Neural cell (in vitro differentiated cells): ENCODE results near the gene EXOC1. TPM values are rescaled to one million over a fixed set of nuclear protein-coding genes. Genes with fewer than 3 reads are reported as not detected.

ENCODE experiments used
- H2AFZ ChIP-seq: fragments of 200-600, 300-800 bp; sonication (generic), shearing (Covaris generic); 2 replicates; pipeline ENCODE4 v1.6.0; 2014; ENCODE audit warnings: low read depth, mild to moderate bottlenecking, antibody characterized with exemption, low read length, moderate library complexity
- H3F3A ChIP-seq: fragments of 200-600 bp; shearing (Covaris generic); 2 replicates; pipeline ENCODE4 v1.6.1; 2016; ENCODE audit warnings: mild to moderate bottlenecking, moderate library complexity, mixed read lengths, antibody characterized with exemption, low read length; ENCODE audit not compliant: insufficient read depth, poor library complexity, severe bottlenecking
- H3K27ac ChIP-seq: fragments of 200-600, 300-800 bp; sonication (generic), shearing (Covaris generic); 2 replicates; pipeline ENCODE4 v1.5.1; 2014; ENCODE audit warnings: mild to moderate bottlenecking, low read length, moderate library complexity
- H3K27me3 ChIP-seq: fragments of 300-800, 200-600 bp; sonication (generic), shearing (Covaris generic); 2 replicates; pipeline ENCODE4 v1.6.0; 2014; ENCODE audit warnings: mild to moderate bottlenecking, low read depth, low read length, moderate library complexity; ENCODE audit not compliant: insufficient read depth
- H3K36me3 ChIP-seq: fragments of 300-800, 200-600 bp; sonication (generic), shearing (Covaris generic); 2 replicates; pipeline ENCODE4 v1.5.1; 2014; ENCODE audit warnings: mild to moderate bottlenecking, antibody characterized with exemption, low read length, moderate library complexity; ENCODE audit not compliant: insufficient read depth
- H3K4me2 ChIP-seq: fragments of 300-800, 200-600 bp; sonication (generic), shearing (Covaris generic); 2 replicates; pipeline ENCODE4 v1.6.0; 2014; ENCODE audit warnings: mild to moderate bottlenecking, low read length
- H3K4me3 ChIP-seq: fragments of 300-800, 200-600 bp; sonication (generic), shearing (Covaris generic); 2 replicates; pipeline ENCODE4 v1.5.1; 2014; ENCODE audit warnings: mild to moderate bottlenecking, low read length, moderate library complexity
- H3K79me2 ChIP-seq: fragments of 200-600 bp; shearing (Covaris generic); replicated peaks from 2 replicates; pipeline ENCODE4 v1.6.0; 2014; ENCODE audit warnings: mild to moderate bottlenecking, low read length, moderate library complexity; ENCODE audit not compliant: insufficient read depth
- H3K9ac ChIP-seq: fragments of 300-800, 200-600 bp; sonication (generic), shearing (Covaris generic); 2 replicates; pipeline ENCODE4 v1.6.1; 2016; ENCODE audit warnings: mild to moderate bottlenecking, low read length, mixed read lengths
- H3K9me2 ChIP-seq: fragments of 200-600 bp; shearing (Covaris generic); 2 replicates; pipeline ENCODE4 v1.6.1; 2016; ENCODE audit warnings: mild to moderate bottlenecking, low read length, mixed read lengths; ENCODE audit not compliant: insufficient read depth
- H3K9me3 ChIP-seq: fragments of 200-600, 300-800 bp; sonication (generic), shearing (Covaris generic); 2 replicates; pipeline ENCODE4 v1.6.1; 2016; ENCODE audit warnings: mild to moderate bottlenecking, mixed run types, low read length, moderate library complexity, mixed read lengths
- H4K20me1 ChIP-seq: fragments of 200-600 bp; shearing (Covaris generic); 2 replicates; pipeline ENCODE4 v1.6.1; 2016; ENCODE audit warnings: mild to moderate bottlenecking, mixed run types; ENCODE audit not compliant: insufficient read depth
- EP300 ChIP-seq: fragments of 450-650 bp; conservative IDR thresholded peaks from 2 replicates; pipeline ENCODE4 v1.6.1; 2014; ENCODE audit warnings: antibody characterized with exemption, mild to moderate bottlenecking, moderate library complexity; ENCODE audit not compliant: poor library complexity, severe bottlenecking
- EZH2 ChIP-seq: fragments of 200-600, 300-800 bp; shearing (Covaris generic), sonication (generic); IDR thresholded peaks from 2 replicates; pipeline ENCODE4 v1.6.1; 2014; ENCODE audit warnings: antibody characterized with exemption, low read length, borderline replicate concordance, mild to moderate bottlenecking; ENCODE audit not compliant: insufficient read depth, poor library complexity, severe bottlenecking
- MXI1 ChIP-seq: fragments of 450-650 bp; conservative IDR thresholded peaks from 2 replicates; pipeline ENCODE4 v1.6.1; 2014; ENCODE audit warnings: antibody characterized with exemption, mild to moderate bottlenecking; ENCODE audit not compliant: poor library complexity, severe bottlenecking
- POLR2AphosphoS5 ChIP-seq: IDR thresholded peaks from 2 replicates; pipeline ENCODE4 v1.6.1; 2012
- RAD21 ChIP-seq: fragments of 450-650 bp; conservative IDR thresholded peaks from 2 replicates; pipeline ENCODE4 v1.6.1; 2014; ENCODE audit warnings: antibody characterized with exemption, mild to moderate bottlenecking, moderate library complexity
- SMC3 ChIP-seq: fragments of 450-650 bp; conservative IDR thresholded peaks from 2 replicates; pipeline ENCODE4 v1.6.1; 2014; ENCODE audit warnings: antibody characterized with exemption, mild to moderate bottlenecking, moderate library complexity; ENCODE audit not compliant: poor library complexity
- TAF1 ChIP-seq: IDR thresholded peaks from 2 replicates; pipeline ENCODE4 v1.6.1; 2012; ENCODE audit warnings: low read depth
- polyA plus RNA-seq: library from polyadenylated mRNA; depleted of rRNA; stranded (reverse); fragments of >200 nt; gene quantifications from 2 replicates; pipeline ENCODE4 v1.2.3, GENCODE V29; 2014
- TF ChIP-seq, protein P1 (sequence below): IDR thresholded peaks from 2 replicates; pipeline ENCODE4 v1.6.1; 2012; ENCODE audit warnings: borderline replicate concordance
- TF ChIP-seq, protein P2 (sequence below): fragments of 450-650 bp; IDR thresholded peaks from 2 replicates; pipeline ENCODE4 v1.5.1; 2014; ENCODE audit warnings: antibody characterized with exemption, mild to moderate bottlenecking, moderate library complexity; ENCODE audit not compliant: poor library complexity, severe bottlenecking

EXOC1 gene
- polyA plus RNA-seq, 1 donor from 2014 or later, result 106 TPM

DNA sequence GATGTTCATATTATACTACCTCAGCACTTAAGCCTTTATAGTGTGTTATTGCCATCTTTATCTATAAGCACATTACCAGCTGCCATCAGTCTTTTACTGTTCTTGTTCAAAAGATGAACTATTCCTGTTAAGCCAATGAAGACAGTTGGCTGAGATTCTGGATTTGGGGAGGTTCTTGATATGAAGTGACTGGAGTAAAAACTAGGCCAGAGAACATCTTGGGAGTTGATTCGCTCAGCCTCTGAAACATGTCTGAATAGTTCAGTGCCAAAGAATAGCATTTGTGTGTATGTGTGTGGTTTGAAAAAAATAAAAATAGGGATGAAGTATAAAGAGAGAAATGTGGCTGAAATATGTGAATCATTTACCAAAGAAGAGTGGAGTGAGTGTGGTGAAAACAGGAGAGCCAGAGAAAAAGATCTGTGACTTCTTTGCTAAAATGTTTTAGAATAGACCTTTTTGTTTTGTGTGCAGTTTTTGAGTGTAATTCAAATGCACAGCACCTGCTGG, 15.2 kb downstream of the EXOC1 start:
- H3K9ac ChIP-seq, result no peak overlapping the region
- no peaks in the 10 kb centered on the region for H3K9me3 ChIP-seq

DNA sequence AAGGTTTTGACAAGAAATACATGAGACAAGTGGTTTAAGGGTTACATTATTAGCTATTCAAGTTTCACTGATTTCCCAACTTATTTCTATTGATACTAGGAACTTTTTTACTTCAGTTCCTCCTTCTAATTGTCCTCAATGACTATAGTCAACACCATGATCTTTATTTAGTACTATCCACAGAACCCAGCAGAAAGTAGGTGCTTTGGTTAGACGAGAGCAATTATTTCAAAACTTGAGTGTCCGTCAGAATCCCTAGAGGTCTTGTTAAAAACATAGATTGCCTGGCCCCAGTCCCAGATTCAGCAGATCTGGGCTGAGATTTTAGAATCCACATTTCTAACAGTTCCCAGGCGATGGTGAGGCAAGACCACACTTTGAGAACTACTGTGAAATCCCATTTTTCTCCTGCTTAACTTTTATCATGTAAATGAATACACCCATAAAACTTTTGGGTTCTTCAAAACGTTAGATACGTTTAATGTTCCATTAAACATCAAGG, 17.9 kb downstream of the EXOC1 start:
- no peaks in the 10 kb centered on the region for H4K20me1 ChIP-seq
- H3K9ac ChIP-seq, result no peak overlapping the region
- no peaks in the 10 kb centered on the region for H3K9me3 ChIP-seq
- H3K27me3 ChIP-seq, result no peaks in the 10 kb centered on the region
- H3K36me3 ChIP-seq, result peaks cover 16% of the 10 kb centered on the region
- TF ChIP-seq POLR2AphosphoS5 (no peak), TAF1 (no peak), EP300 (no peak), MXI1 (no peak), EZH2 (no peak), RAD21 (no peak), SMC3 (no peak)
- TF ChIP-seq, protein P1, sequence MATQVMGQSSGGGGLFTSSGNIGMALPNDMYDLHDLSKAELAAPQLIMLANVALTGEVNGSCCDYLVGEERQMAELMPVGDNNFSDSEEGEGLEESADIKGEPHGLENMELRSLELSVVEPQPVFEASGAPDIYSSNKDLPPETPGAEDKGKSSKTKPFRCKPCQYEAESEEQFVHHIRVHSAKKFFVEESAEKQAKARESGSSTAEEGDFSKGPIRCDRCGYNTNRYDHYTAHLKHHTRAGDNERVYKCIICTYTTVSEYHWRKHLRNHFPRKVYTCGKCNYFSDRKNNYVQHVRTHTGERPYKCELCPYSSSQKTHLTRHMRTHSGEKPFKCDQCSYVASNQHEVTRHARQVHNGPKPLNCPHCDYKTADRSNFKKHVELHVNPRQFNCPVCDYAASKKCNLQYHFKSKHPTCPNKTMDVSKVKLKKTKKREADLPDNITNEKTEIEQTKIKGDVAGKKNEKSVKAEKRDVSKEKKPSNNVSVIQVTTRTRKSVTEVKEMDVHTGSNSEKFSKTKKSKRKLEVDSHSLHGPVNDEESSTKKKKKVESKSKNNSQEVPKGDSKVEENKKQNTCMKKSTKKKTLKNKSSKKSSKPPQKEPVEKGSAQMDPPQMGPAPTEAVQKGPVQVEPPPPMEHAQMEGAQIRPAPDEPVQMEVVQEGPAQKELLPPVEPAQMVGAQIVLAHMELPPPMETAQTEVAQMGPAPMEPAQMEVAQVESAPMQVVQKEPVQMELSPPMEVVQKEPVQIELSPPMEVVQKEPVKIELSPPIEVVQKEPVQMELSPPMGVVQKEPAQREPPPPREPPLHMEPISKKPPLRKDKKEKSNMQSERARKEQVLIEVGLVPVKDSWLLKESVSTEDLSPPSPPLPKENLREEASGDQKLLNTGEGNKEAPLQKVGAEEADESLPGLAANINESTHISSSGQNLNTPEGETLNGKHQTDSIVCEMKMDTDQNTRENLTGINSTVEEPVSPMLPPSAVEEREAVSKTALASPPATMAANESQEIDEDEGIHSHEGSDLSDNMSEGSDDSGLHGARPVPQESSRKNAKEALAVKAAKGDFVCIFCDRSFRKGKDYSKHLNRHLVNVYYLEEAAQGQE, result no peak
- TF ChIP-seq, protein P2, sequence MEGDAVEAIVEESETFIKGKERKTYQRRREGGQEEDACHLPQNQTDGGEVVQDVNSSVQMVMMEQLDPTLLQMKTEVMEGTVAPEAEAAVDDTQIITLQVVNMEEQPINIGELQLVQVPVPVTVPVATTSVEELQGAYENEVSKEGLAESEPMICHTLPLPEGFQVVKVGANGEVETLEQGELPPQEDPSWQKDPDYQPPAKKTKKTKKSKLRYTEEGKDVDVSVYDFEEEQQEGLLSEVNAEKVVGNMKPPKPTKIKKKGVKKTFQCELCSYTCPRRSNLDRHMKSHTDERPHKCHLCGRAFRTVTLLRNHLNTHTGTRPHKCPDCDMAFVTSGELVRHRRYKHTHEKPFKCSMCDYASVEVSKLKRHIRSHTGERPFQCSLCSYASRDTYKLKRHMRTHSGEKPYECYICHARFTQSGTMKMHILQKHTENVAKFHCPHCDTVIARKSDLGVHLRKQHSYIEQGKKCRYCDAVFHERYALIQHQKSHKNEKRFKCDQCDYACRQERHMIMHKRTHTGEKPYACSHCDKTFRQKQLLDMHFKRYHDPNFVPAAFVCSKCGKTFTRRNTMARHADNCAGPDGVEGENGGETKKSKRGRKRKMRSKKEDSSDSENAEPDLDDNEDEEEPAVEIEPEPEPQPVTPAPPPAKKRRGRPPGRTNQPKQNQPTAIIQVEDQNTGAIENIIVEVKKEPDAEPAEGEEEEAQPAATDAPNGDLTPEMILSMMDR, result no peak
- H2AFZ ChIP-seq, result no peak overlapping the region
- H3F3A ChIP-seq, result no peaks in the 10 kb centered on the region
- no peaks in the 10 kb centered on the region for H3K79me2 ChIP-seq
- no peak overlapping the region for H3K27ac ChIP-seq
- H3K9me2 ChIP-seq, result no peaks in the 10 kb centered on the region
- no peak overlapping the region for H3K4me2 ChIP-seq
- no peak overlapping the region for H3K4me3 ChIP-seq

More for the DNA sequence above, 15.2 kb downstream of the EXOC1 start:
- Histone ChIP-seq H3K27ac (no peak overlapping the region), H3K79me2 (no peaks in the 10 kb centered on the region), H2AFZ (no peak overlapping the region), H3K36me3 (peaks cover 16% of the 10 kb centered on the region), H3K9me2 (no peaks in the 10 kb centered on the region), H3K27me3 (no peaks in the 10 kb centered on the region), H3F3A (no peaks in the 10 kb centered on the region), H3K4me2 (no peak overlapping the region), H4K20me1 (no peaks in the 10 kb centered on the region), H3K4me3 (no peak overlapping the region)
- TF ChIP-seq EP300 (no peak), RAD21 (no peak), MXI1 (no peak), SMC3 (no peak), EZH2 (no peak), POLR2AphosphoS5 (no peak), TAF1 (no peak)
- TF ChIP-seq, protein P1, result no peak
- TF ChIP-seq, protein P2, result no peak
